ENCODE measurements around the gene FAM118B.
A peak's percentile ranks its signal among the peaks of the same experiment; 100 is the strongest.
"Not testable (repeated sequence)": the region's sequence is repeated elsewhere in the genome, so short reads cannot be mapped to it uniquely, and the experiment has no call there.

Gene FAM118B

GRCh38 chr11:126219547-126219946 lies 8.0 kb downstream of the FAM118B start:
- no peak for DNase-seq

DNA sequence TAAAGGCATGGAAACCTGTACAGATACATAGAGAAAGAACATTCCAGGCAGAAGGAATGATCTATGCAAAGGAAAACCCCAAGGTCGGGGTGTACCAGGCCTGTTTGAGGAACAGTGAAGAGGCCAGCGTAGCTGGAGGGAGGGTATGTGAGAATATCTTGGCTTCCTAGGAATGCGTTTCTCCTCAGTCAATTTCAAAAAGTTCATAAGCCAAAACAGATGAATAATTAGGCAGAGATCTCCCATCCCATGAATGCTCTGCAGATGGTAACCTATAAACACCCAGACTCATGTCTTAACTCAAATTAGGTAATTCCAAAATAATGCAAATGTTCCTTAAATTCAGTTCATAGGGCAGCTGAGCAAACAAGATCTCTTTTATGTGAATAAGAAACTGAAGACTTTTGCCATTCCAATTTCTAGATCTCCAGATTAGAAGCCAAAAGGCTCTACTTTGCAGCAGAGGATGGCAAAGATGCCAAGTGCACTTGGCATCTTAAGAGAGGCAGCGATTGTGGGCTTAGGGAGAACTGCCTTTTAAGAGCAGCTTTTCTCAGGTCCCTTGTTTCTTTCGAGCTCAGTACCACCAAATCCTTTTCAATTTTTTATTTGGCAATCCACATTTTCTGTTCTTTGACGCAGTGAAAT lies 13.2 kb downstream of the FAM118B start:
- no peak for DNase-seq

- no peak for DNase-seq
These were observed 13.7 kb downstream of the FAM118B start for GRCh38 chr11:126225295-126225665.

DNA sequence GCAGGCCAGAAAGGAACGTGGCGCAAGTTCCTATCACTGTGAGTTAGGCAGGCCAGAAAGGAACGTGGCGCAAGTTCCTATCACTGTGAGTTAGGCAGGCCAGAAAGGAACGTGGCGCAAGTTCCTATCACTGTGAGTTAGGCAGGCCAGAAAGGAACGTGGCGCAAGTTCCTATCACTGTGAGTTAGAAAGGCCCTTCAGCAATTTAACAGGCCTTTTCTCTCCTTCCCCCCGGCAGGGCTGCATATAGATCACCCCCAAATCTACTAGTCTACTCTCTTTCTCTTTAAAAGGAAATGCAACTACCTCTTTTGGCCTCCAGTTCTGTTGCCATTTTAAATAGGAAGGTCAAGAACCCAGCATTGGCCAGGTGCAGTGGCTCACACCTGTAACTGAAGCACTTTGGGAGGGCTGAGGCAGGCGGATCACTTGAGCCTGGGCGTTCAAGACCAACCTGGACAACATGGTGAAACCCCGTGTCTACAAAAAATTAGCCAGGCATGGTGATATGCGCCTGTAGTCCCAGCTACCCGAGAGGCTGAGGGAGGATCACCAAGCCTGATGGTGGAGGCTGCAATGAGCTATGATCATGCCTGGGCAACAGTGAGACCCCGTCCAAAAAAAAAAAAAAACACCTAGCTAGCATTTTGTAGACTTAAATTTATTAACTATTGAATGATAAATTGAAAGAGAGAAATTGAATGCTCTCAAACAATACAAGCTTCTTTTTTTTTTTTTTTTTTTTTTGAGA lies 14.9 kb downstream of the FAM118B start:
- no peak for DNase-seq

DNA sequence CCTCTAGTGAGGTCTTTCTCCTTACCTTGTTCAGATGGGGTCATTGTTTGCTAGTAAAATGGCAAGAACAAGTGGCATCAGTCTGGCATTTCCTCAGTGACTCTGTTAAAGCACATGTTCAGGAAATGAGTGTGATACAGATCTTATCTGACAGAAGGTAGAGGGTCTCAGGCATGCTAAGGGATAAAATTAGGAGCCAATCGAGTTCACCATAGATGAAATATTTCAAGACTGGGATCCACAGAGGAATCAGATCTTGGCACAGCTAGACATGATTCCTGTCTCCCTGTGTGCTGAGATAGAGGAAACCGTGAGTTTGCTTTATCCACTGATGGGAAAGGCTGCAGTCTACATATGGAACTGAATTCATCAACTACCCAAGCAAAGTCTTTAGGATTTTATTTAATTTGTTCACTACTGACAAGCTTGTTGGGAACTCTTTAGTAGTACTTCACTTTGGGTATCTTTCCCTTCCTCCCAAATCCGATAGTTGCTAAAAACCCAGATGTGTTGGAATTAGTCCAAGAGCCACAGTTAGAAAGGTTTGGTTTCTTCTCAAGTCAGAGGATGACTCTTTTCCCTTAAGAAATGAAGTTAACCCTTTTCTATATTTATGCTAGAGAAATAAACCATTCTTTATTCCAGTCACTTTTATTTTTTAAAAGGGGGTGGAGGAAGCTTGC lies 18.4 kb downstream of the FAM118B start:
- no peak for DNase-seq

DNA sequence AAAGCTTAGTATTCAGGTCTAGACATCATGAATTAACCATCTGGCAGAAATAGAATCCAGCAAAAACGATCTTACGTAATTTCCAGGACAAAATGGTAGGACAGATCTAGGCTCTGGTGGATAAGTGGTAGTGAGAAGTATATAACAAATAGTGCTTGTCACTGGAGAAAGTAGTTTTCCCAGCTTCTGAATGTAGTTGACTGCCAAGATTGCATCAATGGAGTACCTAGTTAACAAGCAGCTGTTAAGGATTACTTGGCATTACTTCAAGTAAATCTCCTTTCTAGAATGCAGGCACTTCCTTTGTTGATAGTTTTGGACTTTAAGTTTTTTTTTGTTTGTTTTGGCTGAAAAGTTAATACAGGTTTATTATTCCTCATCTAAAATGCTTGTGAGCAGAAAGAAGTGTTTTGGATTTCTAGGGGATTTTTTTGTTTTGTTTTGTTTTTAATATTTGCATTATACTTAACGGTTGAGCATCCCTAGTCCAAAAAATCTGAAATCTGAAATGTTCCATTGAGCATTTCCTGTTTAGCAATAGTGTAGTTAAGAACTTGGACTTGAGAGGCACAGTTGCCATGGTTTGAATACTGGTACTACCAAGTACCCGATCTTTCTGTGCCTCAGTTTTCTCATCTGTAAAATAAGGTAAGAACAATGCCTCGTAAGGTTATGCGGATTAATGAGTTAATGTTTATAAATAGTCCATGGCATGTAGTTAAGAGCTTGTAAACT lies 20.3 kb downstream of the FAM118B start:
- DNase-seq, result peak; percentile 43

DNA sequence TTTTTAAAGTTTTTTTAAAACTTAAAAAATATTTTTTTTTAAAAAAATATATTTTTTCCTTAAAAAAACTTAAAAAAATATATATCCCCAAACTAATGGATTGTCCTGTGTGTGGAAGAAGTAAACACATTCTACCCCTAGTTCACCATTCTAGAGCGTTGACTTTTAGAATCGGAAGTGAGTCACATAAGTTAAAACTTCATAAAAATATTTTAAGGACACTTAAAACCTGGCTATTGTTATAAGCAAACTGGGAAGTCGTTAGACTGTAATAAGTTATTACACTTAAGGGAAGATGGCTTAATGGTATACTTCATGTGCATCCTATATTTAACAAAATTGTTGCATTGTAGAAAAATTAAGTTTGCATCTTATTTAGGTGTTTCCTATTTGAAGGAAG lies 21.1 kb downstream of the FAM118B start:
- no peak for DNase-seq

DNA sequence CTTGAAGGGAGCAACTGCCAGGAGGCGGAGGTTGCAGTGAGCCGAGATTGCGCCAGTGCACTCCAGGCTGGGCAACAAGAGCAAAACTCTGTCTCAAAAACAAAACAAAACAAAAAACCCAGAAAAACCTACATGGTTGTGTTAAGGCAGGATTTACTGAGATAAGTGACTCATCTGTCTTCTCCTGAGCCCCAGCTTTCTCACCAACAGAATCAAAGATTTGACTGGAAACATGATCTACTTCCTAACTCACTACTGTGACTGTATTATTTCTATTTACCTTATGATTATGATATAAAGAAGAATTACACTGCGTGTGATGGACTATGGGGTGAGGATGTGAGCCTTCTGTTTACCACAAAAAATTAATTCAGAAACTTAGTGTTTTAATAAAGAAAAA lies 21.8 kb downstream of the FAM118B start:
- no peak for DNase-seq

DNA sequence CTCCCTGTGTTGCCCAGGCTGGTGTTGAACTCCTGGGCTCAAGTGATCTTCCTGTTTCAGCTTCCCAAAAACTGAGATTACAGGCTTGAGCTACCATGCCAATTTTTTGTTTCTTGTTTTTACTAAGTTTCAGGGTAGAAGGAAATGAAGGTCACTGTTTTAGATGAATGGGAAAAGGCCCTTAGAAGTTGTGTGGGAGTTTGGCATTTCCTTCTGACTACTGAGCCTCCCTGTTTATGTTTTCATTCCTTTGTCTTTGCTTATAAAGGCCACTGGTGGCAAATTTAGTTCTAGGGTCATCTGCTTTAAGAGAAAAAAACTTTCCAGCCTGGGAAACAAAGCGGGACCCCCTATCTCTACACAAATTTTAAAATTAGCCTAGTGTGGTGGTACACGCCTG lies 35.1 kb downstream of the FAM118B start:
- no peak for DNase-seq

GRCh38 chr11:126253265-126253664 lies 41.7 kb downstream of the FAM118B start:
- DNase-seq, result no peak

- DNase-seq, result no peak
These were observed 43.2 kb downstream of the FAM118B start for GRCh38 chr11:126254819-126255218.

DNA sequence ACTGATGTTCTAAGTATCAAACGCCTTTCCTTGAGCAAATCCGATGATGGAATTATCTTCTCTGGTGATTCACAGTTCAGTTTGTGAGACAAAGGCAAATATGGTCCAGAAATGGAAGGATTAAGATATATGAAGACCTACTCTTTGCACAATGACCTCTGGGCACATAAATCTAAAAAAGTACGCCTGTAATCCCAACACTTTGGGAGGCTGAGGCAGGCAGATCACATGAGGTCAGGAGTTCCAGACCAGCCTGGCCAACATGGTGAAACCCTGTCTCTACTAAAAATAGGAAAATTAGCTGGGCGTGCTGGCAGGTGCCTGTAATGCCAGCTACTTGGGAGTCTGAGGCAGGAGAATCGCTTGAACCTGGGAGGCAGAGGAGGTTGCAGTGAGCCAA lies 43.9 kb downstream of the FAM118B start:
- DNase-seq, result not testable (repeated sequence)

DNA sequence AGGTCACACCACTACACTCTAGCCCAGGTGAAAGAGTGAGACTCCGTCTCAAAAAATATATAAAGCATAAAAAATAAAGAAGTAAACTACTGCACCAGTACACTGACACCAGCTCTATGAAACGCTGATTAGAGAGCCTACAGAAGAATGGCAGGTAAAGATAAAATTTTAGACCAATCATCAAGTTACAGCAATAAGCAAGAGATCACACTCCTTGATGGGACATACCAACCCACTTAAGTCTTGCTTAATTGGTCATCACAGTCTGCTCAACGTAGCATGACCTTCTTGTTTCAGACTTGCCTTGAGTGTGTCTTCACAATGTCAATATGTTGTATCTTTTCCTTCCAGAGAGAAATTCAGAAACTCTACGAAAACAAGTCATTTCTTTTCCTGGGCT lies 44.6 kb downstream of the FAM118B start:
- DNase-seq, result no peak

DNA sequence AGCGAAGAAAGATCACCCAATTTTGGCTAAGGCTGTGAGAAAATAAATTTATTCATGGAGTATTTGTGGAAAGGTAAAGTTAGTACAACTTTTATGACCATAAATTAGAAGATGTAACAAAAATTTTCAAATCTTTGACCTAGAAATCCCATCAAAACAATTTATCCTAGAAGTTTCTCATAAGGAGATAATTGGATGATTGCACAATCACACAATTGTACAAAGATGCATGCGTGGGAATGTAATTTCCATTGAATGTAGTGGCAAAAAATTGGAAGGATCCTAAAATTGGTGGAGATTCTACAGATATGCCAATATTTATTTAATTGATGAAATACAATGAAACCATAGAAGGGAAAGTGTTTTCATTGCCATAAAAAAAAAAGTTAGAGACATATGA lies 45.6 kb downstream of the FAM118B start:
- no peak for DNase-seq

DNA sequence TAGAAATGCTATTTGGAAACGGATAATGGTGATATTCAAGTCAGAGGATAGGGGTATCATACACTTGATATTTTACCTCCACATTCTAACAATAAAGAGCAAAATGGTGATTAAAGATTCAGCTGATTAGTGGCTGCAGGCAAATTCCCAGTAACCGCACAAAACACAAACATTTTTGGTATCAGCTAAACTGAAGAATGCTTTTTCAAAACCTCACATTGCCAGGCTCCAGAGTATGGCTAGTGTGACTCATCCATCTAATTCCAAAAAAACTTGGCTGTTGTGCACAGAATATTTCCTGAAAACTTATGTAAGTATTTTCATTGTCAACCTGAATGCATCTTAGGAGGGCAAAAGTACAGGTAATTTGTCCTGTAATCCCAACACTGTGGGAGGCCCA lies 46.2 kb downstream of the FAM118B start:
- DNase-seq, result no peak

- no peak for DNase-seq
These were observed 50.6 kb downstream of the FAM118B start for GRCh38 chr11:126262216-126262615.

DNA sequence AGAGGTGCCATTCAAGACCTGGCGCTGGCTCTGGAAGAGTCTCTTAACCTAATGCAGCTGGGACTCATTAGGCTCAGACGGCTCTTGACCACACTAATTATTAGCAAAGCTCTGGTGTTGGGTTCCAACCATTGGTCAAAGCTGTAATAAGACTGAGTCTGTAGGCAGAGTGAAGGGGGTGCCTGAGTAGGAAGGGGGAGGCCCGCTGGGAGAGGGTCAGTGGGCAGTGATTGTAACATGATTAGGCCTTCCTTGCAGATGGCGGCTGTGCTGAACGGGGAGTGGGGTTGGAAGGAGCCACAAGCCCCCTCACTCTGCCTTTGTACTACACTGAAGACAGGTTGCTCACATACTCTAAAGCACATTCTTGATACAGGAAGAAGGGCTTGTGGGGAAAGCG lies 51.9 kb downstream of the FAM118B start:
- DNase-seq, result no peak

DNA sequence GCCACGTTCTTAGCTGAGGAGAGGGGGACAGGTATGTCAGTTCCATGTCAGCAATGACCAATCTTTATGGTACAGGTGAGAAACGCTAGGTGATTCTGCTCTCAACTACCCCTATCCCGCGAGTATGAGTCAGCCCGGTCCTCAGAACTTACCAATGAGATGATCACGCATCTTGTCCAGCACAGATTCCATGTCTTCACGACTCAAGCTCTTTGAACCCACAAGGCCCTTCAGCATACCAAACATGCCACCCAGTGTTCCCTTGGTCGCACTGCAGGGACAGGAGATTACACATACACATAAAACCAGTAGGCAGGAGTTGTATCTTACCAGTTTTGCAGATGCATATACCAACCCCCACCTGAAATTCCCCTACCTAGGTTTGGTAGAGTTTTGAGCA lies 54.2 kb downstream of the FAM118B start:
- no peak for DNase-seq

DNA sequence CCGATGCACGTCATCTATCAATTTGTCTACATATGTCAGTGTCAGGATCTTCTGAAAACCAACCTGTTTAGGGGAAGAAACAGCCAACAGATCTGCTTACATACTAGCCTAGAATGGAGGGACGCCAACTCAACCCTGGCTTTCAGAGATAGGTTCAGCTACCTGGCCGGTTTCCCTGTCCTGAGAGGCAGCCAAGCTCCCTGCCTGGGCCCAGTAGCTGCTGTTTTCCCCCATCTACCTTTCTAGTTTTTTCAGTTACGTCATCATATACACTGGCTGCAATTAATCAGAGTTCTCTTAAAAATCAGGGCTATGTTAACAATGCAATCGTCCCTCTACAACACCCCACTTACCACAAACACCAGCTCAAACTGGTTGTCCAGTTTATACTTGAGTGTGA lies 56.1 kb downstream of the FAM118B start:
- DNase-seq, result no peak

DNA sequence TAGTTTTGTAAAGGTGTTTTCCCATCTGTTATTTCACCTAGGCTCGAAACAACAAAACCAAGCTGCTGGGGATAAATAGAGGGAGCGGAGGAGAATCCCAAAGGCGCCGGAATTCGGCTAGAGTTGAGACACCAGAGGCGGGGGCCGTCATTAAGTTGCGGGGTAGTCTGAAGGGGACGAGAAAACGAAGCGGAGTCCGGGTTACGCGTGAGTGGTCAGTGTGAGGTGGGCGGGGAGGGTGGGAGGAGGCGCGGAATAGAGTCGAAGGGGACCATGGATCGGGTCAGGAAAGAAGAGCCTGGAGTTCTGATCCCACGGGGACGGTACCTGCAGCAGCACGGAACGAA lies 56.8 kb downstream of the FAM118B start:
- DNase-seq, result no peak

- peak; percentile 98 for DNase-seq
These were observed 57.4 kb downstream of the FAM118B start, which contains the start of the genes FOXRED1 and SRPRA for GRCh38 chr11:126268708-126269579. Gene FOXRED1 (plus strand): TSS chr11:126269154. CDS start chr11:126269207, 53 bp downstream. Gene SRPRA (minus strand): TSS chr11:126268895. CDS start chr11:126268804, 91 bp downstream.

DNA sequence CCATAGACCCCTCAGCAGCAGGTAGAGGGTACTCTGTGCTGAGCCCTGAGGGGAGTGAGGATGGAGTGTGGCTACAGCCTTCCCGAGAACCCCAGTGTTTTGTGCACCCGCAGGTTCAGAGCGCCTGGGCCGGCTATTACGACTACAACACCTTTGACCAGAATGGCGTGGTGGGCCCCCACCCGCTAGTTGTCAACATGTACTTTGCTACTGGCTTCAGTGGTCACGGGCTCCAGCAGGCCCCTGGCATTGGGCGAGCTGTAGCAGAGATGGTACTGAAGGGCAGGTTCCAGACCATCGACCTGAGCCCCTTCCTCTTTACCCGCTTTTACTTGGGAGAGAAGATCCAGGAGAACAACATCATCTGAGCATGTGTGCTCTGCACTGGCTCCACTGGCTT lies 65.7 kb downstream of the FAM118B start:
- DNase-seq, result no peak

Measured in NCI-H446 treated with DMSO at 0.1 percent for 48 hours (cell line).